Skeletal muscle tissue (tissue), 4 donors: ENCODE measurements around the gene RPTOR. TPM values are rescaled to one million over a fixed set of nuclear protein-coding genes. Genes with fewer than 3 reads are reported as not detected.

Source experiments
- H3K27ac ChIP-seq: one replicate; pipeline ENCODE4 v1.7.0; 2013; ENCODE audit warnings: mild to moderate bottlenecking, low read depth, low read length, inconsistent platforms
- H3K27me3 ChIP-seq, 3 donors: one replicate each; pipeline ENCODE4 v1.7.0; 2013; ENCODE audit warnings: low read length in 3 of 3; ENCODE audit not compliant: control insufficient read depth in 3 of 3, insufficient read depth in 3 of 3
- H3K36me3 ChIP-seq, 3 donors: one replicate each; pipeline ENCODE4 v1.7.0; 2013; ENCODE audit warnings: low read length in 3 of 3; ENCODE audit not compliant: control insufficient read depth in 3 of 3, insufficient read depth in 3 of 3
- H3K4me1 ChIP-seq, 3 donors: one replicate each; pipeline ENCODE4 v1.7.0; 2013; ENCODE audit warnings: low read length in 3 of 3, mild to moderate bottlenecking in 3 of 3; ENCODE audit not compliant: control insufficient read depth in 3 of 3, insufficient read depth in 3 of 3
- H3K4me3 ChIP-seq, 3 donors: one replicate each; pipeline ENCODE4 v1.7.0; 2013; ENCODE audit warnings: low read length in 3 of 3
- H3K9ac ChIP-seq, 3 donors: one replicate each; pipeline ENCODE4 v1.7.0; 2013; ENCODE audit warnings: low read length in 3 of 3, mild to moderate bottlenecking in 3 of 3, moderate library complexity in 2 of 3, low read depth in 1 of 3
- H3K9me3 ChIP-seq, 3 donors: one replicate each; pipeline ENCODE4 v1.7.0; 2013; ENCODE audit warnings: low read length in 3 of 3; ENCODE audit not compliant: control insufficient read depth in 3 of 3
- total RNA-seq: library from RNA; depleted of rRNA; stranded (reverse); fragments of >200 nt; gene quantifications from one replicate; pipeline ENCODE4 v1.2.3, GENCODE V29; 2014
- donor health status: Osteomylitis.

Gene RPTOR
- total RNA-seq, 1 donor from 2014 or later, result 24.5 TPM

GRCh38 chr17:80922580-80923160 is 378.0 kb downstream of the RPTOR start:
- no peaks in the 10 kb centered on the region for H3K9me3 ChIP-seq
- H3K36me3 ChIP-seq, result peaks cover 43 to 48% (median 44%) of the 10 kb centered on the region in 3 donors
- no peak overlapping the region for H3K27ac ChIP-seq
- no peak overlapping the region for H3K4me3 ChIP-seq
- no peaks in the 10 kb centered on the region for H3K27me3 ChIP-seq
- no peak overlapping the region for H3K9ac ChIP-seq
- peaks cover 1 to 12% (median 5%) of the 10 kb centered on the region in 3 donors for H3K4me1 ChIP-seq

- Histone ChIP-seq H3K9ac (no peak overlapping the region), H3K27me3 (no peaks in the 10 kb centered on the region), H3K4me1 (peaks cover 4 to 9% (median 7%) of the 10 kb centered on the region in 3 donors), H3K9me3 (no peaks in the 10 kb centered on the region), H3K36me3 (peaks cover 39 to 46% (median 46%) of the 10 kb centered on the region in 3 donors), H3K4me3 (no peak overlapping the region), H3K27ac (no peak overlapping the region)
Observed at GRCh38 chr17:80923211-80924110, 378.8 kb downstream of the RPTOR start.

- Histone ChIP-seq H3K27ac (no peak overlapping the region), H3K27me3 (no peaks in the 10 kb centered on the region), H3K4me1 (peaks cover 4 to 7% (median 5%) of the 10 kb centered on the region in 3 donors), H3K36me3 (peaks cover 39 to 49% (median 46%) of the 10 kb centered on the region in 3 donors), H3K4me3 (no peak overlapping the region), H3K9ac (no peak overlapping the region), H3K9me3 (no peaks in the 10 kb centered on the region)
Observed at GRCh38 chr17:80924111-80924806, 379.6 kb downstream of the RPTOR start.

- no peaks in the 10 kb centered on the region for H3K9me3 ChIP-seq
- no peak overlapping the region for H3K27ac ChIP-seq
- H3K27me3 ChIP-seq, result no peaks in the 10 kb centered on the region
- peaks cover 40 to 48% (median 48%) of the 10 kb centered on the region in 3 donors for H3K36me3 ChIP-seq
- H3K9ac ChIP-seq, result no peak overlapping the region
- peaks cover 4 to 7% (median 5%) of the 10 kb centered on the region in 3 donors for H3K4me1 ChIP-seq
- no peak overlapping the region for H3K4me3 ChIP-seq
Observed at GRCh38 chr17:80924807-80925610, 380.4 kb downstream of the RPTOR start.

- Histone ChIP-seq H3K27me3 (no peaks in the 10 kb centered on the region), H3K27ac (no peak overlapping the region), H3K4me3 (no peak overlapping the region), H3K9me3 (no peaks in the 10 kb centered on the region), H3K9ac (no peak overlapping the region), H3K36me3 (peaks cover 41 to 53% (median 51%) of the 10 kb centered on the region in 3 donors), H3K4me1 (peaks cover 4 to 7% (median 5%) of the 10 kb centered on the region in 3 donors)
Observed at GRCh38 chr17:80925688-80926335, 381.2 kb downstream of the RPTOR start.

- H3K9ac ChIP-seq, result no peak overlapping the region
- no peak overlapping the region for H3K4me3 ChIP-seq
- H3K36me3 ChIP-seq, result peaks cover 41 to 57% (median 54%) of the 10 kb centered on the region in 3 donors
- no peaks in the 10 kb centered on the region for H3K27me3 ChIP-seq
- no peaks in the 10 kb centered on the region for H3K9me3 ChIP-seq
- H3K4me1 ChIP-seq, result peaks cover 4 to 7% (median 5%) of the 10 kb centered on the region in 3 donors
- no peak overlapping the region for H3K27ac ChIP-seq
Observed at GRCh38 chr17:80926591-80927250, 382.1 kb downstream of the RPTOR start.

- no peak overlapping the region for H3K9ac ChIP-seq
- no peak overlapping the region for H3K27ac ChIP-seq
- H3K27me3 ChIP-seq, result no peaks in the 10 kb centered on the region
- H3K4me1 ChIP-seq, result peaks cover 4 to 7% (median 5%) of the 10 kb centered on the region in 3 donors
- peaks cover 41 to 57% (median 54%) of the 10 kb centered on the region in 3 donors for H3K36me3 ChIP-seq
- no peak overlapping the region for H3K4me3 ChIP-seq
- no peaks in the 10 kb centered on the region for H3K9me3 ChIP-seq
Observed at GRCh38 chr17:80927791-80928216, 383.2 kb downstream of the RPTOR start.

GRCh38 chr17:80929449-80929848 is 384.8 kb downstream of the RPTOR start:
- H3K4me1 ChIP-seq, result peaks cover 4 to 7% (median 5%) of the 10 kb centered on the region in 3 donors
- H3K36me3 ChIP-seq, result peaks cover 35 to 41% (median 40%) of the 10 kb centered on the region in 3 donors
- no peaks in the 10 kb centered on the region for H3K9me3 ChIP-seq
- no peak overlapping the region for H3K27ac ChIP-seq
- no peak overlapping the region for H3K4me3 ChIP-seq
- no peak overlapping the region for H3K9ac ChIP-seq
- no peaks in the 10 kb centered on the region for H3K27me3 ChIP-seq
